Common myeloid progenitor, CD34-positive (primary cell): ENCODE data around the gene PARVA.
"Not testable (repeated sequence)": the region's sequence is repeated elsewhere in the genome, so short reads cannot be mapped to it uniquely, and the experiment has no call there.

Experiments used
- CTCF ChIA-PET: fragments of 350-600 bp; sonication (Branson Sonifier 250); formaldehyde crosslinking; loops from one replicate; lab custom pipeline; 2021; ENCODE audit warnings: antibody characterized with exemption; lab: Charles Lee
- POLR2A ChIA-PET: fragments of 350-600 bp; sonication (Branson Sonifier 250); formaldehyde crosslinking; loops from one replicate; lab custom pipeline; 2021; ENCODE audit warnings: antibody characterized with exemption; lab: Charles Lee
- DNase-seq, 3 donors: peaks; one replicate each; pipeline versions ENCODE4 v3.0.0 to v3.0.0-alpha.2; 2013
- H3K27ac ChIP-seq, 2 experiments: 1 replicate in 1 of 2; 2 replicates in 1 of 2; pipeline ENCODE4 v1.7.0; 2013; ENCODE audit warnings: inconsistent platforms in 2 of 2, low read length in 2 of 2, mild to moderate bottlenecking in 2 of 2, low read depth in 1 of 2, moderate library complexity in 1 of 2; ENCODE audit not compliant: severe bottlenecking in 2 of 2, insufficient read depth in 1 of 2, poor library complexity in 1 of 2
- H3K27me3 ChIP-seq, 5 experiments: replicated peaks in 2 of 5; 1 replicate in 3 of 5; 2 replicates in 2 of 5; pipeline versions ENCODE4 v1.6.1 to v1.7.0; 2013; ENCODE audit warnings: low read length in 4 of 5, mild to moderate bottlenecking in 2 of 5, moderate library complexity in 2 of 5, inconsistent platforms in 1 of 5; ENCODE audit not compliant: insufficient read depth in 5 of 5, control insufficient read depth in 4 of 5
- H3K36me3 ChIP-seq, 4 experiments: 1 replicate in 2 of 4; 2 replicates in 2 of 4; pipeline versions ENCODE4 v1.6.1 to v1.7.0; 2013; ENCODE audit warnings: low read length in 3 of 4, control low read depth in 1 of 4, mild to moderate bottlenecking in 1 of 4; ENCODE audit not compliant: control insufficient read depth in 4 of 4, insufficient read depth in 4 of 4
- H3K4me1 ChIP-seq, 4 experiments: 1 replicate in 3 of 4; 2 replicates in 1 of 4; pipeline versions ENCODE4 v1.6.1 to v1.7.1; 2013; ENCODE audit warnings: low read length in 3 of 4, mild to moderate bottlenecking in 3 of 4, control low read depth in 1 of 4, inconsistent platforms in 1 of 4, moderate library complexity in 1 of 4; ENCODE audit not compliant: control insufficient read depth in 4 of 4, insufficient read depth in 4 of 4; ENCODE audit errors: control extremely low read depth in 1 of 4
- H3K4me3 ChIP-seq, 7 experiments: 1 replicate in 4 of 7; 2 replicates in 3 of 7; pipeline versions ENCODE4 v1.5.1 to v1.7.0; 2013; ENCODE audit warnings: mild to moderate bottlenecking in 7 of 7, low read length in 6 of 7, moderate library complexity in 6 of 7, inconsistent platforms in 2 of 7, low read depth in 2 of 7, control low read depth in 1 of 7; ENCODE audit not compliant: insufficient read depth in 4 of 7, control insufficient read depth in 1 of 7; ENCODE audit errors: extremely low read depth in 1 of 7
- H3K9me3 ChIP-seq, 5 experiments: 1 replicate in 4 of 5; 2 replicates in 1 of 5; pipeline versions ENCODE4 v1.6.1 to v1.7.1; 2013; ENCODE audit warnings: low read length in 4 of 5, mild to moderate bottlenecking in 2 of 5, inconsistent platforms in 1 of 5, low read depth in 1 of 5, moderate library complexity in 1 of 5; ENCODE audit not compliant: control insufficient read depth in 4 of 5, insufficient read depth in 2 of 5; ENCODE audit errors: control extremely low read depth in 1 of 5
- WGBS: methylation state at CpG from one replicate; pipeline ENCODE4 v1.1.5; 2013; ENCODE audit not compliant: insufficient coverage; 5-methylcytosine and 5-hydroxymethylcytosine counted together

The PARVA gene

DNA sequence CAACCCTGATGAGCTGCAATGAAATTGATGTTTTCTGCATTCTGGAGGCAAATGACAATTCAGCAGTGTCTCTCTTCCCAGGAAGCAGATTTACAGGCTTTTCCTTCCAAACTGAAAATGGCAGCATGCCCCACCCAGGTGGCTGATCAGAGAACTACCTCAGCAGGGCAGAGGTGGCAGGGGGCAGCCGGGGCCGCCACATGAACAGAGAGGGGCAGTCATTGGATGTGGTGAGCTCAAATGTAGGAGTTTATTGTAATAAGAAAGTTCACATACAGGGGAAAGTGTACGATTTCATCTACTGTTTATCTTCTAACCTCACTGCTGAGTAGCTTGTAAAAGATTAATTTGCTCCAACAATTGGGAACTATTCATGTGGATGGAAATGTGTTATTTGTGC lies 15.7 kb upstream of the PARVA start:
- no CpG with 5 or more reads among the region's 3 CpGs for WGBS
- H3K4me1 ChIP-seq, result no peaks in the 10 kb centered on the region
- CTCF ChIA-PET, result interaction anchor here (0.9 kb wide), 1 partner anchor 13 kb away, joined by 3 read pairs; no protein-coding TSS in a partner anchor

GRCh38 chr11:12362857-12363256 lies 14.5 kb upstream of the PARVA start:
- Histone ChIP-seq H3K27me3 (peaks cover 0 to 12% (median 9%) of the 10 kb centered on the region in 5 experiments), H3K27ac (no peak overlapping the region), H3K36me3 (no peaks in the 10 kb centered on the region), H3K4me1 (no peaks in the 10 kb centered on the region), H3K4me3 (no peak overlapping the region), H3K9me3 (no peaks in the 10 kb centered on the region)
- ChIA-PET POLR2A (no interaction called here), CTCF (interaction anchor here (1.1 kb wide), 1 partner anchor 12 kb away, joined by 3 read pairs; no protein-coding TSS in a partner anchor)
- no peak for DNase-seq
- 60% methylated on average over 2 of the region's 2 CpGs for WGBS

More for the DNA sequence above, 15.7 kb upstream of the PARVA start:
- peaks cover 0 to 12% (median 9%) of the 10 kb centered on the region in 5 experiments for H3K27me3 ChIP-seq
- no peaks in the 10 kb centered on the region for H3K9me3 ChIP-seq
- H3K4me3 ChIP-seq, result no peak overlapping the region
- no peak overlapping the region for H3K27ac ChIP-seq
- no peak for DNase-seq
- no peaks in the 10 kb centered on the region for H3K36me3 ChIP-seq
- POLR2A ChIA-PET, result no interaction called here

GRCh38 chr11:12363373-12363772 lies 14.0 kb upstream of the PARVA start:
- Histone ChIP-seq H3K27ac (no peak overlapping the region), H3K9me3 (no peaks in the 10 kb centered on the region), H3K4me1 (no peaks in the 10 kb centered on the region), H3K36me3 (no peaks in the 10 kb centered on the region), H3K4me3 (no peak overlapping the region), H3K27me3 (peaks cover 0 to 12% (median 7%) of the 10 kb centered on the region in 5 experiments)
- no peak for DNase-seq
- WGBS, result 83% methylated on average over 1 of the region's 1 CpG
- ChIA-PET POLR2A (no interaction called here), CTCF (interaction anchor here (1.1 kb wide), 1 partner anchor 12 kb away, joined by 3 read pairs; no protein-coding TSS in a partner anchor)

DNA sequence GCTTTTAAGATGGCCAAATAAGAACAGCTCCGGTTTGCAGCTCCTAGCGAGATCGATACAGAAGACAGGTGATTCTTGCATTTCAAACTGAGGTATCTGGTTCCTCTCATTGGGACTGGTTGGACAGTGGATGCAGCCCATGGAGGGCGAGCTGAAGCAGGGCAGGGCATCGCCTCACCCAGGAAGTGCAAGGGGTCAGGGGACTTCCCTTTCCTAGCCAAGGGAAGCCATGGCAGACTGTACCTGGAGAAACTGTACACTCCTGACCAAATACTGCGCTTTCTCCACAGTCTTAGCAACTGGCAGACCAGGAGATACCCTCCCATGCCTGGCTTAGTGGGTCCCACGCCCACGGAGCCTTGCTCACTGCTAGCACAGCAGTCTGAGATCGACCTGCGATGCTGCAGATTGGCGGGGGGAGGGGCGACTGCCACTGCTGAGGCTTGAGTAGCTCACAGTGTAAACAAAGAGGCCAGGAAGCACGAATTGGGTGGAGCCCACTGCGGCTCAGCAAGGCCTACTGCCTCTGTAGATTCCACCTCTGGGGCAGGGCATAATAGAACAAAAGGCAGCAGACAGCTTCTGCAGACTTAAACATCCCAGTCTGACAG lies 11.3 kb upstream of the PARVA start:
- DNase-seq, H3K27ac ChIP-seq, POLR2A ChIA-PET, H3K4me3 ChIP-seq, CTCF ChIA-PET, H3K36me3 ChIP-seq, H3K4me1 ChIP-seq, H3K9me3 ChIP-seq, H3K27me3 ChIP-seq: not testable (repeated sequence)
- WGBS, result 73% methylated on average over 14 of the region's 14 CpGs

DNA sequence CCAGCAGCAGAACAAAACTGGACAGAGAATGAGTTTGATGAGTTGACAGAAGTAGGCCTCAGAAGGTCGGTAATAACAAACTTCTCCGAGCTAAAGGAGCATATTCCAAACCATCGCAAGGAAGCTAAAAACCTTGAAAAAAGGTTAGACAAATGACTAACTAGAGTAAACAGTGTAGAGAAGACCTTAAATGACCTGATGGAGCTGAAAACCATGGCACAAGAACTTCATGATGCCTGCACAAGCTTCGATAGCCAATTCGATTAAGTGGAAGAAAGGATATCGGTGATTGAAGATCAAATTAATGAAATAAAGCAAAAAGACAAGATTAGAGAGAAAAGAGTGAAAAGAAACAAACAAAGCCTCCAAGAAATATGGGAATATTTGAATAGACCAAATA lies 10.3 kb upstream of the PARVA start:
- H3K27me3 ChIP-seq, H3K4me1 ChIP-seq, H3K27ac ChIP-seq, H3K4me3 ChIP-seq, H3K36me3 ChIP-seq, POLR2A ChIA-PET, CTCF ChIA-PET, H3K9me3 ChIP-seq, DNase-seq: not testable (repeated sequence)
- WGBS, result 100% methylated on average over 3 of the region's 6 CpGs

GRCh38 chr11:12372111-12372510 lies 5.3 kb upstream of the PARVA start:
- Histone ChIP-seq H3K4me1 (peaks cover 0 to 3% (median under 1%) of the 10 kb centered on the region in 4 experiments), H3K36me3 (no peaks in the 10 kb centered on the region), H3K27ac (no peak overlapping the region), H3K9me3 (peaks cover 0 to 8% (median 0%) of the 10 kb centered on the region in 5 experiments), H3K27me3 (peaks cover 8 to 34% (median 19%) of the 10 kb centered on the region in 5 experiments), H3K4me3 (no peak overlapping the region)
- WGBS, result 100% methylated on average over 1 of the region's 1 CpG
- POLR2A ChIA-PET, result no interaction called here
- DNase-seq, result no peak
- CTCF ChIA-PET, result no interaction called here

- Histone ChIP-seq H3K4me3 (no peak overlapping the region), H3K4me1 (peaks cover 0 to 15% (median 6%) of the 10 kb centered on the region in 4 experiments), H3K36me3 (no peaks in the 10 kb centered on the region), H3K27ac (no peak overlapping the region), H3K27me3 (peaks cover 23 to 70% (median 32%) of the 10 kb centered on the region in 5 experiments), H3K9me3 (peaks cover 0 to 6% (median 0%) of the 10 kb centered on the region in 5 experiments)
- no peak for DNase-seq
- CTCF ChIA-PET, result interaction anchor here (1.3 kb wide), 2 partner anchors 13 to 18 kb away, joined by 3 read pairs; no protein-coding TSS in a partner anchor
- 89% methylated on average over 3 of the region's 7 CpGs for WGBS
- POLR2A ChIA-PET, result no interaction called here
Observed at GRCh38 chr11:12375720-12376119, 1.7 kb upstream of the PARVA start.
